ENCODE results near the gene TBC1D5.
"Not testable (repeated sequence)": the region's sequence is repeated elsewhere in the genome, so short reads cannot be mapped to it uniquely, and the experiment has no call there.

TBC1D5 gene

GRCh38 chr3:17747174-17747889 lies 4.9 kb upstream of the TBC1D5 start:
- DNase-seq, result no peak

DNA sequence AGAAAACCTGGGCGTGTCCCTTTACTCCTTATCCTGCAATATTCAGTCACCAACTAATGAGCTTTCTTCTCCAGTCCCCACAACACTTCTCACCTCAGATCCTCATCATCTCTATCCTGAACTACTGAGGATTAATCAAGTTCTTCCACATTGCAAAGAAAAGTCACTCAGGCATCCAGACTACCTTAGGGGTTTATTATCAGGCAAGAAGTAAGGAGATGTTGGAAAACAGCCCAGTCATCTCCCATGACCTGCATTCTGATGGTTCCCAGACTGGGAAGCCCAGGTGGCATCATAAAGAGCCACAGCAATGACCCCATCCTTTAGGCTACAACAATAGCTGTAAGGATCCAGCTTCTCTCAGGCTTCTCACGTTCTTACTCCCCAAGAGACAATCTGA lies 3.5 kb upstream of the TBC1D5 start:
- no peak for DNase-seq

GRCh38 chr3:17745301-17745700 lies 2.9 kb upstream of the TBC1D5 start:
- no peak for DNase-seq

DNA sequence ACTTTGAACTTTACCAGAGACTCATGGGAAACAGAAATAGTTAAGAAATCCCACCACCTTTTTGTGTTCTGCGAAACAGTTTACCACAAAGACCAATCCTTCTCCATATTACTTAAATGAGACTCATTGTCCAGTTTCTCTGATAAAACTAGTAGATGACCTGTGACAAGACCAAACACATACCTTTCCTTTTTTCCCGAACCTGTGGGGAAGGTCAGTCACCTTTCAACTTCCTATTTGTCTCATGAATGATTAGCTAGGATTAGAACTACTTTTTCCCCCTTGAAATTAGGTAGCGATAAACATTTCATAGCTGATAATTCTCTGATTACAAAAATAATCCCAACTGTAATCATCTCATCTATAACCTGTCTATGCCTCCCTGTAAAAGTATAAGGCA lies 2.3 kb upstream of the TBC1D5 start:
- no peak for DNase-seq

DNA sequence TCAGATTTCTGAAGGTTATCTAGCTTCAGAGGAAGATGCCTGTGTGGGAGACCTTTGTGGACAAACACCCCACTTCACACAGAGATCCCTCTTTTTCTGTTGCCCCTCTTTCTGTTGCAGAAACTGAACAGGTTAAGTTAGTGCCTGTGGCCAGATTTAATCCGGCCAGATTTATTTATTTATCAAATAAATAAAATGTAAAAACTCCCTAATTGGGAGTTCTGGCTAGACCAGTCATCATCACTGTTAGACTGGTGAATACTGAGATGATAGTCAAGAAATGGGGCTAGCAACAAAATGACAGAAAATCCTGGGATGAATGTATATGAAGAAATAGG lies 1.2 kb upstream of the TBC1D5 start:
- no peak for DNase-seq

GRCh38 chr3:17742880-17743657 lies 638 bp upstream of the TBC1D5 start:
- no peak for DNase-seq

DNA sequence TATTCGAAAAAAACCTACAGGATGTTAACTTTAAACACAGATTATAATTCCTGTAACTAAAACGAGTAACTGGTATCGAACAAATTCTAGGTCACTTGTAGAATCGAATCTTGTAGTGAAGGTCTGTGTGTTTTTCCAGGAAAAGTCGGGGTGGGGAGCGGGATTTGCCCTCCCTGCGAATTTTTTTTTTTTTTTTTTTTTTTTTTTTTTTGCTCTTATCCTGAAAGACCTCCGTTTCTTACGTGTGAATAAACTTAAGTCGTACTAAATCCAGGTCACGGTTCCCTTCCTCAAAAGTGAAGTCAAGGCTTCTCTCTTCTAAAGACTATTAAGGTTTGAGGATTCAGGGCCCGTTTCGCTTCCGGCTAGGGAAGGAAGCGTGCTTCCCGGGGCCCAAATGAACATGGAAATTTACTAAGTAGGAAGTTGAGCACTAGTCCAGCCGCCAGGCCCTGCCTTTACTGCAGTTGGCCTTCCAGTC lies 770 bp downstream of the TBC1D5 start:
- no peak for DNase-seq

DNA sequence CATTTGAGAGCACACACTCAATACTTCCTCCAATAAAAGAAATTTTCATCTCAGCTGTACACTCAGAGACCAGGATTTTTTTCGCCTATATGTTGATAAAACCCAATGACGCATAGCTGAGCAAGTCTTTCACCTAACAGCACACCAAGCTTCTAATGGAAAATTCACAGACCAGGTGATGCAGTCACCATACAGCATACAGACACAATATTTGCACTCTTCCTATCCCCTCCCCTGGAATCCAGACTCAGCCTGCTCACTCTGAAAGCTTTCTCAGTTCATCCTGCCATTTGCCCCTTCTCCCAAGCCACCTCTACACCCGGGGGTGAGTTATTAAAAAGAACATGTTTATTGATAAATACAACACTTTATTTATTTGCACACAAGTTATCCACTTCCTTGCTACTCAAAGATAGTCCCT lies 1.7 kb downstream of the TBC1D5 start:
- no peak for DNase-seq

DNA sequence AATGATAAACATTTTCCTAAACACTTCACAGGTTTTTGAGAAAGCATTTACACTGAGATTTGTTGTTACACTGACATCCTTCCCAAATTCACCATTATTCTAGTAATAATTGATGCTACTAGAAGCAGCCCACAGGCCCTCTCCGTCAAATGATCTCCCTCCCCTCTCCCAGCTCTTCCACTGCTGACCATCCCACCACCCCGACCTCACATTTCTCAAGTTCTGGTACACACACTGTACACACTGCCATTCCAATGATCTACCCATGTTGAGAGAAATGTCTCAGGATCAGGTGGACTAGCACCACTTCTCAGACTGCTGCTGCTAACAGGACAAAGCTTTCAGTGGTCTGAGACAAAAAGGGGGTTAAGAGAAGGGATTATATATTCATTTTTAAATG lies 3.5 kb downstream of the TBC1D5 start:
- no peak for DNase-seq

GRCh38 chr3:17738219-17738618 lies 4.2 kb downstream of the TBC1D5 start:
- DNase-seq, result no peak

- no peak for DNase-seq
Measured at GRCh38 chr3:17737591-17737990, 4.8 kb downstream of the TBC1D5 start.

- DNase-seq, result not testable (repeated sequence)
Measured at GRCh38 chr3:17735362-17735761, 7.1 kb downstream of the TBC1D5 start.

DNA sequence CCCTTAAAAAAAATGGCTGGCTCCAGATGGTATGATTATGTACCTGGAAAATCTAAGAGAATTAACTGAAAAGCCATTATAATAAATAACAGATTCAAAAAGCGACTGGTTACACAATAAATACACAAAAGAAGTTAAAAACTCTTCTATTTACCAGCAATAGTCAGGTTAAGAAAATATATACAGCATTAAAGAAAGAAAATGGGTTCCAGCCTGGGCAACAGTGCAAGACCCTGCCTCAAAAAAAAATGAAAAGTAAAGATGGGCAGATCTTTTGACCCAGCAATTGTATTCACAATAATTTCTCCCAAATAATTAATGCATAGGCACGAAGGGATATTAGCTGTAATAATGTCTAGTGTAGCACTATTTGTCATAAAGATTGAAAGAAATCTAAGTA lies 8.7 kb downstream of the TBC1D5 start:
- no peak for DNase-seq

DNA sequence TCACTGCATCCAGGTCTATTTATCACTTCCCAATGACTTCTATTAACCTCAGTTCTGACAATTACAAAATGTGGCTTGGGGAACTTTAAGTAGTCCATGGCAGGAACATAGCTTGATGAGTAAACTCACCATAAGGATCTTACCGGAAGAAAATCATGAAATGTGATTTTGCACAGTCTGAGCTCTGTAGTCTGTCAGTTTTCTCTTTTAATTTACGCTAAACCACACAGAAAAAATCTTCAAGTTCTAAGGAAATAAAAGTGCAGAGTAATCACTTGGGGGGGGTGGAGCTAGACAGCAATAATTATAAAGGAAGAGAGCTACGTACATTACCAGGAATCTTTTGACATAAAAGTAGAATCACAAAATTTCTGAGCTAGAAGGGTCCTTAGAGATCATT lies 9.2 kb downstream of the TBC1D5 start:
- DNase-seq, result no peak

DNA sequence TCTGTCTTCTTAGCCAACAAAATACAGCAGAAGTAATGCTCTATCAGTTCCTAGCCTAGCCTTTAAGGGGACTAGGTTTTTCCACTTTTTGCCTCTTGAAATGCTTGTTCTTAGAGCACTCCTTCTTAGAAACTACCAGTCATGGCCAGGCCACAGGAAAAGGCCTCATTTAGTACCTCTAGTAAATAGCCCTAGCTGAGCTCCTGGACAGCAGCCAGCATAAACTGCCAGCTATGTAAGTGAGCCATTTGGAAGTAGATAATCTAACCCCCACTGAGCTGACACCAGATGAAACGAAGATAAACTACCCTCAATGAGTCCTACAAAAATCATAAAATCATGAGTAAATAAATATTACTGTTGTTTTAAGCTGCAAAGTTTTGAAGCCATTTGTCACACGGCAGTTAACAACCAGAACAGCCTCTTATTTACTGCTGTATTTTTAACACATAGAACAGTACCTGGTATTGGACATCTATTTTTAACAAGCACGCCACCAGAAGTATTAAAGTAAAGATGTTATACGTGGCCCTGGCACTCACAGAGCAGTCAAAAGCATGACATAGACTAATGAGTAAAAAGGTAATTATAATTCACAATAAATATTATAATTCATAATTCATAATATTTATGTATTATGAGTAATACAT lies 12.0 kb downstream of the TBC1D5 start:
- DNase-seq, result peak; percentile 69

- DNase-seq, result no peak
Measured at GRCh38 chr3:17726313-17726712, 16.1 kb downstream of the TBC1D5 start.

GRCh38 chr3:17725844-17726243 lies 16.6 kb downstream of the TBC1D5 start:
- not testable (repeated sequence) for DNase-seq

GRCh38 chr3:17724948-17725347 lies 17.5 kb downstream of the TBC1D5 start:
- DNase-seq, result no peak

DNA sequence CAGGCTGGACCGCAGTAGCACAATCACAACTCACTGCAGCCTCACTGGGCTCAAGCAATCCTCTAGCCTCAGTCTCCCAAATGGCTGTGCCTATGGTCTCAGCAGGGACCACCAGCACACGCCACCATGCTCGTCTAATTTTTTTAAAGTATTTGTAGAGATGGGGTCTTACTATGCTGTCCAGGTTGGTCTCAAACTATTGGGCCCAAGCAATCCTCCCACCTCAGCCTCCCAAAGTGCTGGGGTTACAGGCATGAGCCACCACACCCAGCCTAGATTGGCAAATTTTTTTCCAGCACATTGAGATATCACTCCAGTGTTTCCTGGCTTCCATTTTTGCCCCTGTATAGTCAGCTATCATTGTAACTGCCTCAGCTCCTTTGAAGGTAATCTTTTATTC lies 18.3 kb downstream of the TBC1D5 start:
- no peak for DNase-seq

DNA sequence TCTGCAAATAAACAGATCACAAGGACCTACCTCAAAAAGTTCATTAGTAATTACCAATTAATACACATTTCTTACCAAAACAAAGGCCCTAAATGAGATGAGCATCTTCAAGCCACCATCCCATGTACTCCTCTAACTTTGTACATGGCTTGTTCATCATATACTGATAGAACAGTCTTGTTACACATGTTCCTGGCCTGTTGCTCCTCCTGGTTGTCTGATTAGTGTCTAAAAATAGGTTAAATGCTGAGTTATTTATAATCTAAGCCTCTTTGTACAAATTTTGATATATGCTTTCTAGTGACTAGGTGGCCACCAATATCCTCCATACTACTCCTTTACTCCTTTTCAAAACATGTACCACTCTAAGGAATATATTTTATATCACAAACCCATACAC lies 25.0 kb downstream of the TBC1D5 start:
- no peak for DNase-seq

DNA sequence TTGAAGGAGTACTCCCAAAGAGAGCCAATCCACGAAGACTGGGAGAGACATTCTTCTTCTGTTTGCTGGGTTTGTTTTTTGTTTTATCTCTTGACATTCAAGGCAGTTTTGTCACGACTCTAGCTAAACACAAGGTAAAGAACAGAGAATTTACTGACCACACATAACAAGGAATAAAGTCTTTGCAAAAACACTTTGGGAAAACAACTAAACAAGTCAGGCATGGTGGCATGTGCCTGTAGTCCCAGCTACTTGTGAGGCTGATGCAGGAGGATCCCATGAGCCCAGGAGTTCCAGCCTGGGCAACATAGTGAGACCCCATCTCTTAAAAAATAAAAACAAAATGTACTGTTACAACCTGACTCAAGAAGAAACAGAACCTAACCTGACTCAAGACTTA lies 28.0 kb downstream of the TBC1D5 start:
- no peak for DNase-seq

GRCh38 chr3:17709236-17709810 lies 33.1 kb downstream of the TBC1D5 start:
- DNase-seq, result no peak

GRCh38 chr3:17707813-17708543 lies 34.5 kb downstream of the TBC1D5 start:
- DNase-seq, result no peak
